ENCODE measurements around the gene NFKB2. TPM values are rescaled to one million over a fixed set of nuclear protein-coding genes. Genes with fewer than 3 reads are reported as not detected.

Gene NFKB2
- total and polyA plus RNA-seq, 12 donors = 9.9 to 40.0 (median 16.2) TPM

GRCh38 chr10:102405632-102406031, 10.1 kb downstream of the NFKB2 start:
- WGBS, 2 donors = 81 to 82% methylated on average over 6 of the region's 6 CpGs
- no peak overlapping the region for H3K4me3 ChIP-seq
- H3K9me3 ChIP-seq = no peaks in the 10 kb centered on the region
- H3K27me3 ChIP-seq = peaks cover 12 to 37% (median 32%) of the 10 kb centered on the region in 7 donors
- ATAC-seq (no peak), DNase-seq (no peak)
- intact Hi-C loops (cut with DNase I) = loop anchor here in 1 of 10 donors (1.0 kb wide), 1 partner anchor 174 kb away; no protein-coding TSS in a partner anchor
- H3K27ac ChIP-seq = no peak overlapping the region
- peaks cover 0 to 21% (median 13%) of the 10 kb centered on the region in 9 donors for H3K4me1 ChIP-seq
- H3K36me3 ChIP-seq = peaks cover 0 to 30% (median 12%) of the 10 kb centered on the region in 9 donors
- no peak for TF ChIP-seq CTCF (IDR thresholded peaks at IDR 0.05)

DNA sequence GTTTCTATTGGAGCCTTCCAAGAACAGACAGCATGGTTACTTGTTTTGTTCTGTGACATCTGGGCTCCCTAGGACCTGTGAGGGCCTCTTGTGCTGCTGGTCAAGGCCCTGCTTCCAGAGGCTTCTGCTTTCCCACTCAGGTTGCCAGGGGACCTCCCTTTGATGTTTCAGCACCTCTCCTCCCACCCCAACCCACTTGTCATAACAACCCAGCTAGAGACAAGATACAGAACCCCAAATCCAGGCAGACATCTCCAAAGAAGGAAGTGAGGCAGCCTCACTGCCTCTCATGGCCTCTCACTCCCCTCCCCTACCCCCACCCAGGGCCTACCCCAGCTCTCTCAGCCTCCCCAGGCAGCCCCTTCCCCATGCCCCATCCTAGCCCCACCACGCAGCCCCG, 11.3 kb downstream of the NFKB2 start:
- no peak overlapping the region for H3K4me3 ChIP-seq
- no peaks in the 10 kb centered on the region for H3K9me3 ChIP-seq
- peaks cover 0 to 24% (median 13%) of the 10 kb centered on the region in 9 donors for H3K4me1 ChIP-seq
- DNase-seq = no peak
- ATAC-seq = no peak
- TF ChIP-seq CTCF (IDR thresholded peaks at IDR 0.05) = no peak
- intact Hi-C loops (cut with DNase I) = no loop called here
- H3K27ac ChIP-seq = no peak overlapping the region
- H3K27me3 ChIP-seq = peaks cover 13 to 49% (median 43%) of the 10 kb centered on the region in 7 donors
- WGBS, 2 donors = 91 to 97% methylated on average over 2 of the region's 2 CpGs
- H3K36me3 ChIP-seq = peaks cover 0 to 18% (median 4%) of the 10 kb centered on the region in 9 donors

GRCh38 chr10:102407425-102408130, 12.1 kb downstream of the NFKB2 start:
- 83 to 84% methylated on average over 13 of the region's 13 CpGs for WGBS, 2 donors
- TF ChIP-seq CTCF (IDR thresholded peaks at IDR 0.05) = no peak
- H3K4me1 ChIP-seq = peaks cover 0 to 24% (median 13%) of the 10 kb centered on the region in 9 donors
- H3K9me3 ChIP-seq = no peaks in the 10 kb centered on the region
- no peak for DNase-seq
- no peak for ATAC-seq
- H3K27ac ChIP-seq = no peak overlapping the region
- H3K36me3 ChIP-seq = peaks cover 0 to 10% (median 0%) of the 10 kb centered on the region in 9 donors
- peaks cover 13 to 57% (median 51%) of the 10 kb centered on the region in 7 donors for H3K27me3 ChIP-seq
- intact Hi-C loops (cut with DNase I) = no loop called here
- no peak overlapping the region for H3K4me3 ChIP-seq

DNA sequence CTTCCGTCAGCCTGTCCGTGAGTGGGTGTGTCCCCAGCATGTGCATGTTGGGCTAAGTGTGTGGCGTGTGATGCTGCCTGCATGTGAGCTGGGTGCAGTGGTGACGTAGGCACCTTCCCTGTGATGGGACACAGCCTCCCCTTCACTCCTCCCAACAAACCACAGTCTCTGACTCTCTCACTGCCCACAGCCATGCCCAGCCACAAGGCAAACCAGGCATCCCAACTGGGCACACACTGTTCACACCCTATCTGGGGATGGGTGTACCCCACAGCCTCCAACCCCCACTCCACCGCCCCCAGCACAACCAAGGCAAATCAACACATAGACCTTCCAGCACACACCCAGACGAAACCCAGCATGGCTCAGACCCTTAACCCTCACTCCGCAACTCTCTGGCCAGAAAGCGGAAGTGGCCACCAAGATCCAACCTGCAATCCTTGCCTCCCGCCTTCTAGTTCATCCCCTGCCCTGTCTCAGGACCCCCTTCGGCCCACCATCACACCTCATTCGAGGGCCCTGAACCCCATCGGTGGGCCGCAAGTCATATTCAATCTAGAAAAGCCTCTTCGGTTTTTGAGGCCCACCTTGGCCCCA, 12.7 kb downstream of the NFKB2 start:
- no peak for TF ChIP-seq CTCF (IDR thresholded peaks at IDR 0.05)
- H3K9me3 ChIP-seq = no peaks in the 10 kb centered on the region
- H3K27ac ChIP-seq = no peak overlapping the region
- ATAC-seq (no peak), DNase-seq (no peak)
- H3K4me3 ChIP-seq = peak overlapping the region in 9 of 10 donors; percentile 26 to 50 (median 41)
- intact Hi-C loops (cut with DNase I) = no loop called here
- peaks cover 0 to 4% (median 0%) of the 10 kb centered on the region in 9 donors for H3K36me3 ChIP-seq
- WGBS, 2 donors = 62 to 67% methylated on average over 14 of the region's 14 CpGs
- peaks cover 13 to 63% (median 57%) of the 10 kb centered on the region in 7 donors for H3K27me3 ChIP-seq
- H3K4me1 ChIP-seq = peaks cover 0 to 24% (median 13%) of the 10 kb centered on the region in 9 donors
